ENCODE data around the gene LEMD3. TPM values are rescaled to one million over a fixed set of nuclear protein-coding genes. Genes with fewer than 3 reads are reported as not detected.

The LEMD3 gene
- polyA plus RNA-seq, 1 of the 3 experiments (the other 2 are of a cell fraction): 4.4 TPM

GRCh38 chr12:65184176-65184857 is 14.9 kb downstream of the LEMD3 start:
- no peaks in the 10 kb centered on the region; a peak in 1 of 4 replicates for H3K4me1 ChIP-seq (ENCODE audit: control insufficient read depth in 1 of 2, insufficient read depth in 2 of 2, low read depth in 1 of 2, low read length in 1 of 2)
- CTCF ChIA-PET: interaction anchor here (0.9 kb wide), 1 partner anchor 61 kb away, joined by 4 read pairs; no protein-coding TSS in a partner anchor
- peaks cover under 1 to 10% of the 10 kb centered on the region in 2 experiments for H3K36me3 ChIP-seq (replicated peaks in 1 of 2; ENCODE audit: control insufficient read depth in 1 of 2, insufficient read depth in 2 of 2, low read length in 1 of 2)
- peaks cover 14% of the 10 kb centered on the region for H4K20me1 ChIP-seq (ENCODE audit: insufficient read depth)
- no peaks in the 10 kb centered on the region for H3F3A ChIP-seq (replicated peaks; ENCODE audit: insufficient read depth)
- no peak overlapping the region for H2AFZ ChIP-seq (ENCODE audit: low read depth)
- H3K9me2 ChIP-seq: no peaks in the 10 kb centered on the region
- H3K4me2 ChIP-seq: no peak overlapping the region
- no peak for TF ChIP-seq CHD2 (IDR thresholded peaks at IDR 0.05; ENCODE audit: low read length, partially characterized antibody)
- TF ChIP-seq TAF1 (IDR thresholded peaks at IDR 0.05; ENCODE audit: borderline replicate concordance, low read depth, low read length): no peak
- TF ChIP-seq FOXM1 (IDR thresholded peaks at IDR 0.05; ENCODE audit: low read depth): no peak
- TF ChIP-seq TCF12 (IDR thresholded peaks at IDR 0.05): no peak
- no peak overlapping the region for H3K27ac ChIP-seq (ENCODE audit: low read depth in 2 of 2, low read length in 1 of 2)
- POLR2A ChIA-PET: interaction anchor here (0.7 kb wide), 1 partner anchor 302 kb away, joined by 3 read pairs; no protein-coding TSS in a partner anchor
- peaks cover 79% of the 10 kb centered on the region for H3K79me2 ChIP-seq (ENCODE audit: insufficient read depth)
- DNase-seq: no peak
- no peak overlapping the region for H3K9ac ChIP-seq
- H3K27me3 ChIP-seq (ENCODE audit: insufficient read depth): no peaks in the 10 kb centered on the region
- WGBS (ENCODE audit: low lambda C conversion rate): 96% methylated on average over 5 of the region's 5 CpGs
- no peak overlapping the region for H3K4me3 ChIP-seq (ENCODE audit: low read depth in 2 of 2, low read length in 1 of 2)
- H3K9me3 ChIP-seq: no peaks in the 10 kb centered on the region

- H3K4me3 ChIP-seq (ENCODE audit: low read depth in 2 of 2, low read length in 1 of 2): no peak overlapping the region
- no peaks in the 10 kb centered on the region for H3F3A ChIP-seq (replicated peaks; ENCODE audit: insufficient read depth)
- no peaks in the 10 kb centered on the region; a peak in 1 of 4 replicates for H3K4me1 ChIP-seq (ENCODE audit: control insufficient read depth in 1 of 2, insufficient read depth in 2 of 2, low read depth in 1 of 2, low read length in 1 of 2)
- ChIA-PET CTCF (interaction anchor here (0.9 kb wide), 1 partner anchor 62 kb away, joined by 4 read pairs; no protein-coding TSS in a partner anchor), POLR2A (interaction anchor here (0.7 kb wide), 1 partner anchor 302 kb away, joined by 3 read pairs; no protein-coding TSS in a partner anchor)
- TF ChIP-seq NFIC (IDR thresholded peaks at IDR 0.05; ENCODE audit: borderline replicate concordance) (no peak), TCF12 (IDR thresholded peaks at IDR 0.05) (no peak), YY1 (IDR thresholded peaks at IDR 0.05; ENCODE audit: low read depth) (no peak), EP300 (IDR thresholded peaks at IDR 0.05; ENCODE audit: borderline replicate concordance in 1 of 2, low read depth in 1 of 2, low read length in 1 of 2) (no peak), FOXM1 (IDR thresholded peaks at IDR 0.05; ENCODE audit: low read depth) (no peak), PBX3 (IDR thresholded peaks at IDR 0.05) (no peak), CTCF (IDR thresholded peaks at IDR 0.05) (no peak), RCOR1 (IDR thresholded peaks at IDR 0.05; ENCODE audit: low read length) (no peak), GATA2 (CRISPR knock-in tag; IDR thresholded peaks at IDR 0.05) (no peak), JUND (IDR thresholded peaks at IDR 0.05) (no peak), ELF1 (IDR thresholded peaks at IDR 0.05) (no peak), SMC3 (IDR thresholded peaks at IDR 0.05; ENCODE audit: low read depth, low read length) (no peak), TAF1 (IDR thresholded peaks at IDR 0.05; ENCODE audit: borderline replicate concordance, low read depth, low read length) (no peak), POLR2AphosphoS5 (IDR thresholded peaks at IDR 0.05; ENCODE audit: low read depth, low read length) (no peak), NRF1 (IDR thresholded peaks at IDR 0.05; ENCODE audit: low read depth, low read length) (no peak), IRF3 (IDR thresholded peaks at IDR 0.05; ENCODE audit: low read depth, low read length) (no peak), MEF2A (IDR thresholded peaks at IDR 0.05; ENCODE audit: borderline replicate concordance, low read depth) (no peak), RAD21 (IDR thresholded peaks at IDR 0.05; ENCODE audit: low read length) (no peak), ZBTB33 (IDR thresholded peaks at IDR 0.05; ENCODE audit: borderline replicate concordance, low read depth) (no peak), FOXJ3 (CRISPR knock-in tag; IDR thresholded peaks at IDR 0.05) (no peak)
- no peak overlapping the region for H3K4me2 ChIP-seq
- peaks cover 75% of the 10 kb centered on the region for H3K79me2 ChIP-seq (ENCODE audit: insufficient read depth)
- H3K9ac ChIP-seq: no peak overlapping the region
- H3K9me2 ChIP-seq: no peaks in the 10 kb centered on the region
- H3K27ac ChIP-seq (ENCODE audit: low read depth in 2 of 2, low read length in 1 of 2): no peak overlapping the region
- H3K9me3 ChIP-seq: no peaks in the 10 kb centered on the region
- no peak for DNase-seq
- H2AFZ ChIP-seq (ENCODE audit: low read depth): no peak overlapping the region
- H4K20me1 ChIP-seq (ENCODE audit: insufficient read depth): peaks cover 13% of the 10 kb centered on the region; the same call in 1 of the 2 replicates
- 85% methylated on average over 1 of the region's 1 CpG for WGBS (ENCODE audit: low lambda C conversion rate)
- no peaks in the 10 kb centered on the region for H3K27me3 ChIP-seq (ENCODE audit: insufficient read depth)
- peaks cover 0 to 10% of the 10 kb centered on the region in 2 experiments for H3K36me3 ChIP-seq (replicated peaks in 1 of 2; ENCODE audit: control insufficient read depth in 1 of 2, insufficient read depth in 2 of 2, low read length in 1 of 2)
These were observed 15.5 kb downstream of the LEMD3 start for GRCh38 chr12:65184858-65185229.

Data from SK-N-SH (cell line).